BJ (cell line): ENCODE results near the gene SMARCA2. TPM values are rescaled to one million over a fixed set of nuclear protein-coding genes. Genes with fewer than 3 reads are reported as not detected.

Source experiments
- CTCF ChIA-PET: fragments of 350-600 bp; formaldehyde crosslinking; extraction: SDS; loops from one replicate; lab custom pipeline; 2021; ENCODE audit warnings: antibody characterized with exemption, inconsistent platforms; lab: Yijun Ruan, JAX
- POLR2A ChIA-PET: fragments of 300-600 bp; sonication (Branson Sonifier 250); formaldehyde crosslinking; extraction: SDS; loops from one replicate; lab custom pipeline; 2021; ENCODE audit warnings: antibody characterized with exemption; lab: Charles Lee
- DNase-seq: peaks from one replicate; pipeline ENCODE4 v3.0.0-alpha.2; 2011; ENCODE audit warnings: low read depth
- H3K27me3 ChIP-seq: 2 replicates; pipeline ENCODE4 v1.6.0; 2011; ENCODE audit warnings: low read length; ENCODE audit not compliant: control insufficient read depth, insufficient read depth
- H3K36me3 ChIP-seq: 2 replicates; pipeline ENCODE4 v1.5.1; 2011; ENCODE audit warnings: low read length; ENCODE audit not compliant: control insufficient read depth, insufficient read depth
- H3K4me3 ChIP-seq: 2 replicates; pipeline ENCODE4 v1.5.1; 2011; ENCODE audit warnings: low read depth, mild to moderate bottlenecking, control low read depth, low read length
- CTCF ChIP-seq: IDR thresholded peaks from 2 replicates; pipeline ENCODE4 v1.5.1; 2011; ENCODE audit warnings: low read depth, mild to moderate bottlenecking, control low read depth, inconsistent platforms, low read length, moderate library complexity; ENCODE audit not compliant: insufficient read depth
- polyA plus RNA-seq: library from polyadenylated mRNA; depleted of rRNA; stranded (reverse); fragments of >200 nt; gene quantifications from 2 replicates; pipeline ENCODE4 v1.2.3, GENCODE V29; 2011

The SMARCA2 gene
- polyA plus RNA-seq, 1 experiment = 67.4 TPM

GRCh38 chr9:2173861-2174260 lies 158.7 kb downstream of the SMARCA2 start:
- DNase-seq = no peak
- Histone ChIP-seq H3K36me3 (peaks cover 3% of the 10 kb centered on the region; the same call in 1 of the 2 replicates), H3K4me3 (no peak overlapping the region), H3K27me3 (no peaks in the 10 kb centered on the region)
- TF ChIP-seq CTCF = no peak
- ChIA-PET CTCF (interaction anchor here (0.8 kb wide), 1 partner anchor 16 kb away, joined by 3 read pairs; no protein-coding TSS in a partner anchor), POLR2A (no interaction called here)

DNA sequence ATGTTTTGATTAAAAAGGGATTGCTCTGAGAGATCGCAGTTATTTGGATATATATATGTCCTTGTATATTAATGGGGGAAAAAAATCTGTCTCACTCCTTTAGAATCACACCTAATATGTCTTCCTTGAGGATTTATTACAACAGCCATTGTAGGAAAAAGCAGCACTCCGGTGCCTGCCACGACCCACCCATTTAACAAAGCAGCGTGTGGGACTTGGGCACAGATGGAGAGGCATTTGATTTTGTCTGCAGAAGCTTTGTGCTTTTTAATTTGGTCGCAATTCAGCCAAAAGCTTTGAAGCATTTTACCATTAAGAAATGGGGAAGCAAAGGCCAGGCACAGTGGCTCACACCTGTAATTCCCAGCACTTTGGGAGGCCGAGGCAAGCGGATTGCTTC lies 159.2 kb downstream of the SMARCA2 start:
- no peak for TF ChIP-seq CTCF
- H3K4me3 ChIP-seq = no peak overlapping the region
- no peaks in the 10 kb centered on the region for H3K27me3 ChIP-seq
- no peak for DNase-seq
- ChIA-PET CTCF (no interaction called here), POLR2A (no interaction called here)
- H3K36me3 ChIP-seq = peaks cover 3% of the 10 kb centered on the region; the same call in 1 of the 2 replicates

GRCh38 chr9:2174911-2175310 lies 159.8 kb downstream of the SMARCA2 start:
- ChIA-PET POLR2A (no interaction called here), CTCF (interaction anchor here (0.6 kb wide), 1 partner anchor 756 kb away, joined by 3 read pairs; no protein-coding TSS in a partner anchor)
- Histone ChIP-seq H3K36me3 (peaks cover 3% of the 10 kb centered on the region; the same call in 1 of the 2 replicates), H3K27me3 (no peaks in the 10 kb centered on the region), H3K4me3 (no peak overlapping the region)
- no peak for TF ChIP-seq CTCF
- no peak for DNase-seq

DNA sequence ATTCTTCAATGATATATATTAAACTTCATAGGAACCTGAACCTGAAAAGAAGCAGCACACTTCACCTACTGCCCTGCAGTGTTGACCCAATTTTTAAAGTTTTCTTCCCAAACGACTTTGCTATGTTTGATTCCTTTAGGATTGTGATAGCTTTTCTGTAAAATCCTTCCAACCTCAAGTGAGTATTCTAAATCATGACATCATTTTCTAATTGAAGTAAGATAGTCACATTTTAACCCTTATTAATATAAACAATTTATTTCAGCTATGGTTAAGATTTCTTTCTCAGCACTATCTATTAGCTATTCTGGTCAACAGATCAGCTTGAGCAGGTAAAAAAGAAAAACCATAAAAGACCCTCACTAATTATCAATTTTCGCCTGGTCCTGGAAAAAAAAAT lies 162.0 kb downstream of the SMARCA2 start:
- CTCF ChIA-PET = interaction anchor here (0.6 to 1.4 kb wide), 5 partner anchors 10 to 143 kb away, joined by 3 to 6 read pairs (median 4); no protein-coding TSS in a partner anchor

More for the DNA sequence above, 162.0 kb downstream of the SMARCA2 start:
- H3K27me3 ChIP-seq = no peaks in the 10 kb centered on the region
- H3K4me3 ChIP-seq = no peak overlapping the region
- no peak for TF ChIP-seq CTCF
- DNase-seq = no peak
- peaks cover 3% of the 10 kb centered on the region; the same call in 1 of the 2 replicates for H3K36me3 ChIP-seq
- POLR2A ChIA-PET = no interaction called here
